Activated CD4-positive, alpha-beta T cell treated with anti-CD3 and anti-CD28 coated beads for 1 hour (primary cell): ENCODE measurements around the gene UPF3B.
"Not testable (repeated sequence)": the region's sequence is repeated elsewhere in the genome, so short reads cannot be mapped to it uniquely, and the experiment has no call there.

Experiments used
- DNase-seq: peaks from one replicate; pipeline ENCODE4 v3.0.0-alpha.2; 2020

Gene UPF3B

GRCh38 chrX:119824221-119824620 is 28.5 kb downstream of the UPF3B start:
- not testable (repeated sequence) for DNase-seq

GRCh38 chrX:119821703-119822102 is 31.1 kb downstream of the UPF3B start:
- not testable (repeated sequence) for DNase-seq

- DNase-seq = no peak
Measured at GRCh38 chrX:119817130-119817690, 35.6 kb downstream of the UPF3B start.

GRCh38 chrX:119816300-119816699 is 36.5 kb downstream of the UPF3B start:
- no peak for DNase-seq

GRCh38 chrX:119809185-119809666 is 43.5 kb downstream of the UPF3B start:
- no peak for DNase-seq

GRCh38 chrX:119808461-119808860 is 44.3 kb downstream of the UPF3B start:
- DNase-seq = not testable (repeated sequence)

- DNase-seq = no peak
Measured at GRCh38 chrX:119802546-119802945, 50.2 kb downstream of the UPF3B start.

- DNase-seq = no peak
Measured at GRCh38 chrX:119801253-119802221, 51.2 kb downstream of the UPF3B start.

- DNase-seq = peak; percentile 65
Measured at GRCh38 chrX:119791437-119792231, 61.1 kb downstream of the UPF3B start, which contains the start of gene RPL39. TSS of gene RPL39 (minus strand) at chrX:119791630. CDS start at chrX:119791576, 54 bp downstream.

GRCh38 chrX:119790977-119791436 is 61.8 kb downstream of the UPF3B start:
- DNase-seq = no peak

GRCh38 chrX:119784747-119785446 is 67.9 kb downstream of the UPF3B start:
- peak; percentile 10 for DNase-seq
